Omental fat pad (tissue), 4 donors: Measurements from ENCODE around the gene CMSS1. TPM values are rescaled to one million over a fixed set of nuclear protein-coding genes. Genes with fewer than 3 reads are reported as not detected.
"Not testable (repeated sequence)": the region's sequence is repeated elsewhere in the genome, so short reads cannot be mapped to it uniquely, and the experiment has no call there.

ENCODE experiments used
- ATAC-seq: fragments of 150-250 bp; one replicate; pipeline ENCODE4 v1.9.1; 2016; ENCODE audit warnings: mild to moderate bottlenecking, moderate library complexity; ENCODE audit not compliant: low FRiP score
- DNase-seq: peaks from one replicate; pipeline ENCODE4 v3.0.0-alpha.2; 2019; ENCODE audit warnings: low spot score
- total RNA-seq, 4 donors: library from RNA; depleted of rRNA; stranded (reverse); fragments of >200 nt; gene quantifications; one replicate each; pipeline ENCODE4 v1.1.0, GENCODE V29; 2016
- TF ChIP-seq, protein P1 (sequence below), 3 donors: fragments of 450-650 bp; IDR thresholded peaks; one replicate each; pipeline ENCODE4 v1.5.1; 2016 to 2017; ENCODE audit warnings: antibody characterized with exemption in 3 of 3, mild to moderate bottlenecking in 3 of 3, moderate library complexity in 2 of 3

CMSS1 gene
- total RNA-seq, 4 donors from 2014 or later, result 16.9 to 29.3 (median 21.1) TPM

DNA sequence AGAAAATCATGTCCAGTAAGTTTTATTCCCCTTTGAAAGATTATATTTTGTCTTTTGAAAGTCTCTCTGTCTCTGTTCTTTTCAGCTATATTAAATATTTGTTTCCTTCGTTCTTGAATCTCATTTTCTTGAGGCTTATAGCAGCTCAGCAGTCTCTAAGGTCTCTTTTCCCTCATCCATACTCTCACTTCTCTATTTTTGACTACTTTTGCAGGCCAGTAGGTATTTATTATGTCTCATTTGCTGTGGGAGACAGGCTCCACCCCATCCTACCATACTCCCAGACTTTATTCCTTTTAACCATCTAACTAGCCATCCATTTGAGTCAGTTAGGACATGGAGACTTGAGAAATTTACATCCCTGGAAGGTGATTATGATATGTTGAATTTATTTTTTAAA is 225.6 kb downstream of the CMSS1 start:
- DNase-seq (no peak), ATAC-seq (no peak)
- TF ChIP-seq, protein P1, sequence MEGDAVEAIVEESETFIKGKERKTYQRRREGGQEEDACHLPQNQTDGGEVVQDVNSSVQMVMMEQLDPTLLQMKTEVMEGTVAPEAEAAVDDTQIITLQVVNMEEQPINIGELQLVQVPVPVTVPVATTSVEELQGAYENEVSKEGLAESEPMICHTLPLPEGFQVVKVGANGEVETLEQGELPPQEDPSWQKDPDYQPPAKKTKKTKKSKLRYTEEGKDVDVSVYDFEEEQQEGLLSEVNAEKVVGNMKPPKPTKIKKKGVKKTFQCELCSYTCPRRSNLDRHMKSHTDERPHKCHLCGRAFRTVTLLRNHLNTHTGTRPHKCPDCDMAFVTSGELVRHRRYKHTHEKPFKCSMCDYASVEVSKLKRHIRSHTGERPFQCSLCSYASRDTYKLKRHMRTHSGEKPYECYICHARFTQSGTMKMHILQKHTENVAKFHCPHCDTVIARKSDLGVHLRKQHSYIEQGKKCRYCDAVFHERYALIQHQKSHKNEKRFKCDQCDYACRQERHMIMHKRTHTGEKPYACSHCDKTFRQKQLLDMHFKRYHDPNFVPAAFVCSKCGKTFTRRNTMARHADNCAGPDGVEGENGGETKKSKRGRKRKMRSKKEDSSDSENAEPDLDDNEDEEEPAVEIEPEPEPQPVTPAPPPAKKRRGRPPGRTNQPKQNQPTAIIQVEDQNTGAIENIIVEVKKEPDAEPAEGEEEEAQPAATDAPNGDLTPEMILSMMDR (IDR thresholded peaks at IDR 0.05), result no peak

DNA sequence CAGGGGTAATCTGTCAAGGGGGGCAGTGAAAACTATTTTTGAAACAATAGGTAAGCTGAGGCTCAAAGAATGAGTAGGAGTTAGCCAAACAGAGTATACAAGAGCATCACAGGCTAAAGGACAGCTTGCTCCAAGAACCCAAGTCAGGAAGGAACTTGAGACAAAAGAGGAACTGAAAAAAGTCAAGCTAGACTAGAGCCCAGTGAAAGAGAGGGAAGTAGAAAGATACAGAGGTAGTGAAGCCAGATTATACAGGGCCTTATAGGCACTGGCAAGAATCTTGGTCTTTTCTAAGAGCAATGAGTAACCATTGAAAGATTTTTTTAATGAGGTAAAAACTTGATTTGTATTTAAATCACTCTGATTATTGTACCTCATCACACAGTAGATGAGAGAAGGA is 226.7 kb downstream of the CMSS1 start:
- ATAC-seq (no peak), DNase-seq (no peak)
- TF ChIP-seq, protein P1 (IDR thresholded peaks at IDR 0.05), result no peak

DNA sequence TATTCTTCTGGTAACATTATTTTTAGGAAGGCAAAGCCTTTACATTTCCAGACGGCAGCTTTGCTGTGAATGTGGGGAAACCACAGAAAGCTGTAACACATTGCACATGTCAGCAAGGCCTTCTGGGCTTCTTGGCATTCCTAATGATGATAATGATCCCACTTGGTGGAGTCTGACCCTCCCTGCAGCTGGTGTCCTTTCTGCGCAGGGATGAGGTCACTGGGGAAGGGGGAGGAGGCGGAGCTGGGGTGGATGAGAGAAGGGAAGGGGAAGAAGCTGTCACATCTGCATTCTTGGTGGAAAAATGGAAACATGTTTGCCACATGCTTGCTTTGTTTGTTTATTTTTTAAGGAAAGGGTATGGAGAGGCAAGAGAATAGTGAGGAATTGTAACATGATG is 228.0 kb downstream of the CMSS1 start:
- no peak for DNase-seq
- TF ChIP-seq, protein P1 (IDR thresholded peaks at IDR 0.05), result no peak
- ATAC-seq, result no peak

DNA sequence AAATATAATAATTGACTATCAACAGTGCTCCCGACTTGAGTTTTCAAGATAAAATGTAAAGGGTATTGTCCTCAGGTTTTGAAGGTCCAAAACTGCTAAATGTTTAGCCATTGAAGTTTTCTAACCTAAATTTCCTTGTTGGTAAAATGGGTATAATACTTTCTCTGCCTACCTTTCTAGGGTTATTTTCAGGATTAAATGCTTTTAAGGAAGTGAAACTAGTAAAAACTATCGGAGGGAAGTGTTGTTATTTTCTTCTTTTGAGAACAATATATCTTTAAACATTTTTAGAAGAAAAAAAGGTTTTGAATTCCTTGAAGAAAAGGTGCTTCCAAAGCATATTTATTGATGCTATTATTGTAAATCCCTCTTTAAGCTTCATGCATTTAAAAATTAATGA is 229.3 kb downstream of the CMSS1 start:
- TF ChIP-seq, protein P1 (IDR thresholded peaks at IDR 0.05), result no peak
- no peak for DNase-seq
- no peak for ATAC-seq

DNA sequence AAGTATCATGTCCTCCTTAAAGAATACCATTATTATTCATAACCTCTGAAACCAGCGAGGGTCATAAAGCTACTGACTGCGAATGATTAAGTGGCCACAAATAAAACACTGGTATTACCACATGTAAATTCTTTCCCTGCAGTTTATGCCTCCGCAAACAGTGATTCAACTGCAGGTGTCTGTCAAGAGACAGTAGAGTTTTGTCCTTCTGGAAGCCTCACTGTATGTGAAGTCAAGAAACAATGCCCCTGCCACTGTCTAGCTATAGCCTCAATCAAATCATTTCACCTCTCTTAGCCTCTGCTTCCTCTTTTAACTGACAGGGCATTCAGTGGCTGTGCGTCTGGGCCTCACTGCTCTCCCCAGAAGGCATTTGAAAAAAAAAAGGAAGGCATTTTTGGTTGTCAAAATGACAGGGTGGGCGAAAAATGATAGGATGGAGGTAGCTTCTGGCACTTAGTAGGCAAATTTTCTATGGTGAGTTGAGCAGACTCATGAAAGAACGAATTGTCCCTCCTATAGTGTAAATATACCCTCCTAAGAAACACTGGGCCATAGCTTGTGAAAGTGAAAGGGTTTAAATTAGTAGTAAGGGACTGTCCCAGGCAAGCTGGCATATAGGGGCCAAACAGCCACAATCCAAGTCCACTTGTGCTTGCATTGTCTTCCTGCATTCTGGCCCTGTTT is 229.9 kb downstream of the CMSS1 start:
- ATAC-seq, result no peak
- TF ChIP-seq, protein P1 (IDR thresholded peaks at IDR 0.05), result no peak
- DNase-seq, result no peak

DNA sequence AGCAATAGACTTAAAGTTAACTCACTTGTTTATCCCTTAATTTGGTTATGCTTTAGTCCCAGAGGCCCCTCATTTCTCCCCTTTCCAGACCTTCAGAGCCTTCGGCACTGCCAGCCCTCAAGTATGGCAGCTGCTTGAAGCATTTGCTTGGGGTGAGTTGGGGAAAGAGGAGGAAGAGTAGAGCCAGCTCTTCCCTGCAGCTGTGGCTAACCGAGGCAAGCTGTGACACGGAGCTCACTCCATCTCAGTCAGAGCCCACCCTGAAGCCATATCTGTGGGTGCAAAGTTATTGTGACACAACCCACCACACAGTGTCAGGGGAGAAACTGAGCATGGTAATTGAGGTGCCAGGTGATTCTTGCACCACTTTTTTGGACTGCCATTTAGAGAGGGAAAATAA is 230.6 kb downstream of the CMSS1 start:
- TF ChIP-seq, protein P1 (IDR thresholded peaks at IDR 0.05), result no peak
- DNase-seq (no peak), ATAC-seq (no peak)

DNA sequence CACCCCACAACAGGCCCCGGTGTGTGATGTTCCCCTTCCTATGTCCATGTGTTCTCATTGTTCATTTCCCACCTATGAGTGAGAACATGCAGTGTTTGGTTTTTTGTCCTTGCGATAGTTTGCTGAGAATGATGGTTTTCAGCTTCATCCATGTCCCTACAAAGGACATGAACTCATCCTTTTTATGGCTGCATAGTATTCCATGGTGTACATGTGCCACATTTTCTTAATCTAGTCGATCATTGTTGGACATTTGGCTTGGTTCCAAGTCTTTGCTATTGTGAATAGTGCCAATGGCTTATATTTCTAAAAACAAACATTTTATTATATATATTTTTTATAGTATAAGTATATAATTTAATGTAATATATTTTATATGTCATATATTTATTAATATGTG is 233.9 kb downstream of the CMSS1 start:
- ATAC-seq, DNase-seq: not testable (repeated sequence)
